GM19238 (cell line): Measurements from ENCODE around the gene PLXNC1.

ENCODE experiments used
- DNase-seq: peaks from one replicate; pipeline ENCODE4 v3.0.0; 2011; ENCODE audit warnings: low spot score; ENCODE audit not compliant: insufficient read length

PLXNC1 gene

DNA sequence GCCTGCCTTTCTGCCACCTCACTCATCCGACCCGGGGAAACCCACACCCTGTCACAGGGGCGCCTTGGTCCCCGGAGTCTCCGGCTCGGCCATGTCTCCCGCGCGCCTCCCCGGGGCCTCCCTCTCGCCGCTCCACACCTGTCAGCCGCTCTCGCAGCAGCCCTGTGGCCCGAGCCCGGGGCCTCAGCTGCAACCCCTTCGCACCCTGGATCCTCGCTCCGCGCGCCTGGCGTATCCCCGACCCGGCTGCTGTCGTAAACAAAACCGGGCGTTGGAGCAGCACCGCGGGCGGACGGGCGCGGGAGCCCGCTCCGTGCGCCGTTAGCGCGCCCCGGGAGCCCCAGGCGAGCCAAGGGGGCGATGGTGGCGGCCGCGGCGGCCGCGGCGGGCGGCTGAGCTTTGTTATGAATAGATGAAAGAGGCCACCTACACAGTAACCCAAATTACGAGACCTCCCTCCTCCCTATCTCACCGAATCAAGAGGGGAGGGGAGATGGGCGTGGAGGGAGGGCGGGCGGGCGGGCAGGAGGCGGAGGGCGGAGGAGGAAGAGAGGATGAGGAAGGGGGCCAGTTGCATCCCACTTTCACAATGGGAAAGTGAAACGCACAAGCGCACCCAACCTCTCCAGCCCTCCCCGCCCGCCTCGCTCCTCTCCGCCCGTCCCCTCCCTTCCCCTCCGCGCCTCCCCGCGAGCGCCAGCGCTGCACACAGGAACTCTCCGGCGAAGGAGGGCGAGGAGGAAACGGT, at the start of gene PLXNC1:
PLXNC1 (plus strand) TSS at position 587 of the 748 bp plus-strand sequence. CDS start 395 bp downstream, outside the sequence.
- peak; percentile 77 for DNase-seq

DNA sequence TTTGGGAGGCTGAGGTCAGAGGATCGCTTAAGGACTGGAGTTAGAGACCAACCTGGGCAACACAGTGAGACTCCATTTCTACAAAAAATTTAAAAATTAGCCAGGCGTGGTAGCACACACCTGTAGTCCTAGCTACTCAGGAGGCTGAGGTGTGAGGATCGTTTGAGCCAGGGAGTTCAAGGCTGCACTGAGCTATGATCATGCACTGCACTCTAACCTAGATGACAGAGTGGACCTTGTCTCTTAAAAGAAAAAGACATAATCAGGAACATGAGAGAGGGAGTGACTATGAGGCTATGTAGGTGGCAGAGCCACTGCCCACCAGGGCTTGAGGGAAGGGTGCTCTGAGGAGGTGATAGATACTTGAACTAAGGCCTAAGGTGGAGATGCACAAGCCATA, 49.2 kb upstream of the PLXNC1 start:
- no peak for DNase-seq

DNA sequence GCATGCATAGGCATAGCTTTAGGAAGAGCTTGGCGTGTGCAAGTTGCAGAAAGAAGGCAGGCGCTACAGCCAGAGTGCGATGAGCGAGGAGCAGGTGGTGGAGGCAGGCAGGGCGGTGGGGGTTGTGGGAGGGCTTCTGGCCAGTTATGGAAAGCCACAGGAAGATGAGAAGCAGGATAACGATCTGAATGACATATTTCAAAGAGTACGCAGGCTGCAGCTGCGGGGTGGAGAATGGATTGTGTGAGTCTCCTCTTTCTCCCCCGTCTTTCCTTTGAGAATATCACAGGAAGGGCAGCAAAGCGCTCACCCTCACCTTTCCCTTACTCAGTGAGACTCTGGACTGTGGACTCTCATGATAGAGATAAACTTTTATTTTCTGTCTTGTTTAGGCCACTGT, 48.7 kb upstream of the PLXNC1 start:
- no peak for DNase-seq

DNA sequence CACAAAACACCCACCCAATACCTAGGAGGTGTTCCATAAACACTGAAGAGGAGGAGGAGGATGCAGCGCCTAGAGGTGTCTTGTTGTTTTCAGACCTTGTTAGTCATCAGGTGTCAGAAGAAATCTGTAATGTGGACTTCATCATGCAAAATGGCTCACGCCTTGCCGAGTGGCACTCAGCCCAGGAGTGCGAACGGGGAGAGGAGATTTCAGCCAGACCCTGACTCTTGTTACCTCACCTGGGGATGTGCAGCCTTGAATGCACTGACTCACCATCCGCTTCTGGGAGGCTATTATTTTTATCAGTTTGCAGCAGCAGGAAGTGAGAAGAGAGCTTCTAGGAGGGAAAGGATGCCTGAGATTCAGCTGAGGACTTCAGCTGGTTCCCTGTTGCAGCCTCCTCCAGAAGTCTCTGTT, 48.2 kb upstream of the PLXNC1 start:
- DNase-seq = no peak

DNA sequence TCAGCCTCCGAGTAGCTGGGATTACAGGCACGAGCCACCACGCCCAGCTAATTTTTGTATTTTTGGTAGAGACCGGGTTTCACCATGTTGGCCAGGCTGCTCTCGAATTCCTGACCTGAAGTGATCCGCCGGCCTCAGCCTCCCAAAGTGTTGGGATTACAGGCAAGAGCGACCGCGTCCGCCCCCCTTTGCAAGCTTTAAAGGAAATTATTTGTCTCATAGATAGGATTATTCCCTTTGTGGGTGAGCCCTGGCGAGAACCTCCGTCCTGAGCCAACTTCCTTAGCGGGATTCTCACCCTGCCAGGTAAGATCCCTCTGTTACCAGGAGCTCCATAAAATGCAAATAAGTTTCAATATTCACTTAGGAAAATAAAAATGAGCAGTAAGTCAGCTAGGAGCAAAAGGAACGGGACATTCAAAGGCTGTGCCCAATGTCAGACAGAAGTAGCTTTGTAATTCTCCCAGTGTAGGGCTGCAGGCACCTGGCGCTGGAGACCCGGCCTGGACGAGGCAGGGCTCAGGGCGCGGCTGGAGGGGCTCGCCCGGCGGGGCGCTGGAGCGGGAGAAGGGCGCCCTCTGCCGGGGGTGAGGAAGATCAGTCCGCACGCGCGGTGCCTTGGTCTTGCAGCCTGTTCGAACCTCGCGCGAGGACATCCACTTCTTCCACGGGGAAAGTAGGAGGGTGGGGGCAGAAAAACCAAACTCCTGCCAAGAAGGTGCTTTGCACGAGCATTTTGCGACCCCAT, 47.2 kb upstream of the PLXNC1 start:
- peak; percentile 63 for DNase-seq

DNA sequence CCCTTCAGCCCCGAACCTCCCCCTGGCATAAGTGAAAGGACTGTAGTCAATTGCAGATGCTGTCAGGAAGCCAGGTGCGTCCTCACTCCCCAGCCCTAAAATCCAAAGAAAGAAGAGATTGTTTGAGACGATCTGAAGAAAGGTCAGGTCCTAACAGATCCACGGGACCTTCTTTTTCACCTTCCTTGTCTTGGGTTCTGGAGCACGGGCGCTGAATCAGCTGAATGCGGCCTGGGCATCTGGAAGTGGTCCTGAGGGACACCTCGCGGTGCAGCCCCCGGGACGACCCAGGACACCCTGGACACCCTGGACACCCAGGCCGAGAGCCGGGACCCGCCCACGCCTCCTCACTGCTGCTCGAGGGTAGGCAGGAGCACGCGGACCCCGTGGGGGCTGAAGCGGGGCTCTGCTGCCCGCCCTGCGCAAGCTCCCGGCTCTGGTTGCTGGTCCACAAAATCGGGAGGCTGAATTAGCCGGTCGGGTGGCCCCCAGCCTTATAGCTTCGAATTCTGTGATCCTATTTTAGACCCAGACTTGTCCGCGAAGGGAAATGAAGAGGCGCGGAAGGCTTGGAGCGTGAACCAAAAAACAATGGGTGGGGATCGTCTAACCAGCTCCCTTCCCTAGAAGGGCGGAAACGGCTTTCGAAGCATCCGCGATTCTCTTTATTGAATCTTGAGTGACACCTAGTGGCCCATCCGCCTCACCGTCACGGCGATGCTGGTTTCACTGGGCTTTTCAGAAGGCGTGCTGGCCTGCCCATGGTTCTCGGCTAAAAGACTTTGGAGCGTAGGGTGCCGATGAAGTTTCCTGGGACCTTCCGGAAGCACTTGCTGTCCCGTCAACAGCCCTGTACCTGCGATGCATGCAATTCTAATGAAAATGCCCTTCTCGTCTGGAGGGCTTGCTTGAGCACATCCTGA, 46.4 kb upstream of the PLXNC1 start:
- peak; percentile 63 for DNase-seq

DNA sequence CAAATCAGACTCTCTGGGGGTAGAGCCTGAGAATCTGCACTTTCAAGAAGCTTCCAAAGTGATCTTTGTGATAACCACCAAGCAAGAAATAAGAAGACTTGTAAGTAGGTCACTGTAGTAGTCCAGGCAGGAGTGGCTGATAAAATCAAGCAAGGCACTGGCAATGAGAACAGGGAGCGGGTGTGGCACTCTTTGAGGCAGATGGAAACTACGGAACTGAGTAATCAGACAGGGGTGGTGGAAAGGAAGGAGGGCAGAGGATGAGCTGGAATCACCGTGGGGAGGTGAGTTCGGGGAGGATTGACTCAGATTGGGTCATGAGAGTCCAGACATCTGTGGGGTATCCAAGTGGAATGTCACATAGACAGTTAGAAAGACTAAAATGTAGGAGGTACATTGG, 44.4 kb upstream of the PLXNC1 start:
- DNase-seq = no peak

DNA sequence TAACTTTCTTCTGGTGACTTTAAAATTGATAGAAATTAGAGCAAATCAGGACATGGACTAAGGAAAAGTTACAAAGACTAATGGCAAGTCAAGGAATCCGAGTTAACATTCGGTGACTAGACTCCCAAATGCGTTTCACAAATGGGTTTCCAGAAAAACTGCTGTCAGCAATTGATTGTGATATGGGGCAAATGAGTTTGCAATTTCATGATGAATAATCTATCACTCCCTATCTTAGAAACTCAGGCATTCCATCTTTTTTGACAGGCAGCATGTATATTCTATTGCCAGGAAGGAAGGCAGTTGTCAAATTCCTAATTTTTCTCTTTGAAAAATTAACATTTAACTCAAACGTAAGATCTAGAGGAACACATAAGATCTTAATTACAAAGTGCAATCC, 40.5 kb upstream of the PLXNC1 start:
- no peak for DNase-seq

DNA sequence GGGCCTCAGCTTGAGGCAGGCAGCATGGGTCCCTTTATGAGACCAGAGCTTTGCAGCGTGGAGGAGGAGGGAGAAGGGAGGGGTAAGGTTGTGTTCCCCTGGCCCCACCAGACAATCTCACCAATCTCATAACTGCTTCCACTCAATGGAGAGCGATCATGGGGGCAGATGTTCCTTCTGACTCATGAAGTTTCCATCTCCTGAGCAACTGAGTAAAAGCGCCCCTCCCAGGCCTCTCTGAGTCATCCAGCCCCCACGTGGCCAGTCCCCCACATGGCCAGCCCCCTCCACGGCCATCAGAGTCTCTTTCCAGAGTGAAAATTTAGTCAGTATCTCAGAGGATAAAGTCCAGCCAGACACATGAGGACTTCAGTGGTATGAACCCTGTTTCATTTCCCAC, 39.2 kb upstream of the PLXNC1 start:
- DNase-seq = no peak

DNA sequence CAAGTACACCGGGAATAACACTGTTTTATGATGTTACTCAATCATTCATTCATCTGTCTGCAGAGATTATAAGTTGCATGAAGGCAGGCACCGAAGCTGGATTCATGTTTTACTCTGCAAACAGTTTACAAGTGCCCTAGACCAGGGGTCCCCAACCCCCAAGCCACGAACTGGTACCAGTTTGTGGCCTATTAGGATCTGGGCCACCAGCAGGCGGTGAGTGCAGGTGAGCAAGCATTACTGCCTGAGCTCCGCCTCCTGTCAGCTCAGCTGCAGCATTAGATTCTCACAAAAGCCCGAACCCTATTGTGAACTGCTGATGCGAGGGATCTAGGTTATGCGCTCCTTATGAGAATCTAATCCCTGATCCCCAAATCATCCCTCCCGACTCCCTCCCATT, 38.1 kb upstream of the PLXNC1 start:
- DNase-seq = no peak

DNA sequence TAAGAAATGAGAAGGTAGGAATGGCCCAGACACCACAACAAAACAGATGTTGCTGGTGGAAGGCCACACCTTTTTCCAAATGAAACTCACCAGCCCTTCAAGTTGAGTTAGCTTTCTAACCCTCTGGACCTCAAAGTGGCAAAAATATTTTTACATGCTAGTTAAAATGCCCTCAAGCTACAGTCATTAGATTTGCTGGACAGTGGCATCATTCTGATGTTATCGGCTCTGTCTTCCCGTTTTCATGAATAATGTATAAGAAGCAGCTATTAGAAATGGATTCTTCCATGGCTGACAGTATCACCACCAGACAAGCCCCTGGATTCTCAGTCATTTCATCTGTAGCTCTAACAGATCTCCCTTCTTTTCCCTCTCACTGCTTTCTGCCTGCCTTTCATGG, 37.1 kb upstream of the PLXNC1 start:
- no peak for DNase-seq

DNA sequence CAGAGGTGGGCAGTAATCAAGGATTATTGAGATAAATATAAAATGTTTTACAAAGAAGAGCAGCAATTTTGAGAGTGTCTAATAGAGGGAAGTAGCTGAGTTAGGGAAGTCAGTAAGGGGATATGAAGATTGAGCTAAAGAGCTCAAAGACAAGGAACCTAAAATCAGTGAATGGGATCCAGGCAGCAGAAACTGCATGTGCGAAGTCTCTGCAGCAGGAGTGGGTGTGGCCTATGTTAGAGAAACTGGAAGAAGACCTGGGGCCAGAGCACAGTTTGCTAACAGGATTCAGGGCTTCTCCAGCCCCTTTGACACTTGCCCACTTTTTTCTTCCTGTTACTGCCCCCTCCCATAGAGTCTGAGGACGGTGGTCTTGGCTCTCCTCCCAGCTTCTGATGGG, 36.3 kb upstream of the PLXNC1 start:
- no peak for DNase-seq

DNA sequence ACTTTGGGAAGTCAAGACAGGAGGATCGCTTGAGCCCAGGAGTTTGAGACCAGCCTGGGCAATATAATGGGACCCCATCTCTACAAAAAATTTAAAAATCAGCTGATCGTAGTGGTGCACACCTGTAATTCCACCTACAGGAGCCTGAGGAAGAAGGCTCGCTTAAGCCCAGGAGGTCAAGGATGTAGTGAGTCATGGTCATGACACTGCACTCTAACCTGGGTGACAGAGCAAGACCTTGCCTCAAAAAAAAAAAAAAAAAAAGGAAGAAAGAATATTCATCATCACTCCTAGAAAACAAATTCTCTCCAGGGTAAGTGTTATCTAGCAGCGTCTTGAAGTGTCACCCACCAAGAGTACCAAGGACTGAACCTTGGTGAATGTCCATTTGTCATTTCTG, 34.2 kb upstream of the PLXNC1 start:
- no peak for DNase-seq

DNA sequence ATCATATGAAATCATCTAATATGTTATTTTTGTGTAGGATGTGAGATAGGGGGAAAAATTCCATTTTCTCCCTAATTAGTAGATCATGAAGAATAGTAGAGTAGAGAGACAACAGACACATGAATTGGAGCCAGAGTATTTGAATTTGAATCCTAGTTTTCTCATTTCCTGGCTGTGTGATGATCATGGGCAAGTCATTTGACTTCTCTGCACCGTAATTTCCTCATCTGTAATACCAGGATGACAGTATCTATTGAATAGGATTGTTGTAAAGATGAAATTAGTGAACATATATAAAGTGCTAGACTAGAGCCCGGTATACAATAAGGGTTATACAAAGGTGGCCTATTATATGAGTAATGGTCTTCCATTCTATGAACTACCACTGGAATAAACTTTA, 32.2 kb upstream of the PLXNC1 start:
- no peak for DNase-seq

DNA sequence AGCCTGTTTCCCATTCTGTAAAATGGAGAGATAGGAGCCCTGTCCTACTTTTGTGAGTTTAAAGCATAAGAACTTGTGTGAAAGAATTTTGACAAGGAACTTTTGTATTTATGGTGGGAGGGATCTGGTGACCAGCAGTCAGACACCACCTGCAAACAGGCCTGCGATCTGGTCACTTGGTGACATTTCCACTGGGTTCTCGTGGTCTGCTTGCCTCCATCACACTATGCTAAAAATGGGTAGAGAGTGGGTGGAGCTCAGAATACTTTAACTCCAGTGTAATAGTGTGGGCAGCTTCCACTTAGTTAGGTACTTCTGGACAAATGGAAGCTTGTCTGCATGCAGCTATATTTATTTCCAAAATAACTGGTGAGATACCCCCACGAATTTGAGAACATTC, 26.5 kb upstream of the PLXNC1 start:
- DNase-seq = no peak

DNA sequence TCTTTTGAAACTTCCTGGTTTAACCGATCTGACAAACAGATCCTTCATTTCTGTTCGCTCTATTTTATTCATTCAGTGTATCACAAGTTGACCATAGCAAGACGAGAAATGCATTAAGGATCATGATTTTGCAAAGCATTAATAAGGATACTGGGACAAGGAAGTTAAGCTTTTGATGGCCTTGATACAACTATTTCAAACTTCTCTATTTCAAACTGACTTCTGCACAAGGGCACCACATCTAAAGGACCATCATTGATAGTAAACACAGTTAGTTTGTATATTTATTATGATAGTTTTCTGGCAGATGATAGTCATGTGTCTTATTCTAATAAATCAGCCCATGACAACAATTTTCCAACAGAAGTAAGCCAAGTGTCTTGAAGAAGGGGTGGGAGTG, 25.8 kb upstream of the PLXNC1 start:
- no peak for DNase-seq

DNA sequence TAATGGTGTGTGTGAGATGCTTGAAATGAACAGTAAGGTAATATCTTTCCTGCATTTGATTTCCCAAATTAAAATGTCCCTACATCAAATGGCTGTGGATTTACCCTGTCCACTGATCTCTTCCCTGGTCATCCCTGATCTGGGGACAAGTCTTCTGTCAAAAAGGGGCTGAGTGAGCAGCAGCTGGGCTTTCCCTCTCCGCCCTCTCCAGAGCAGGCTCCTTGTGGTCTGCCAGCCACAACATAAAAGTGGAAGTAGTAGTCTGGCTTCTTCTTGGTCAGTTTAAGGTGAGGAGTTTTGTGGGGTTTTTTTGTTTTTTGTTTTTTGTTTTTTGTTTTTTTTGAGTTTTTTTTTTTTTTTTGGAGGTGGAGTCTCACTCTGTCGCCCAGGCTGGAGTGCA, 25.2 kb upstream of the PLXNC1 start:
- no peak for DNase-seq

DNA sequence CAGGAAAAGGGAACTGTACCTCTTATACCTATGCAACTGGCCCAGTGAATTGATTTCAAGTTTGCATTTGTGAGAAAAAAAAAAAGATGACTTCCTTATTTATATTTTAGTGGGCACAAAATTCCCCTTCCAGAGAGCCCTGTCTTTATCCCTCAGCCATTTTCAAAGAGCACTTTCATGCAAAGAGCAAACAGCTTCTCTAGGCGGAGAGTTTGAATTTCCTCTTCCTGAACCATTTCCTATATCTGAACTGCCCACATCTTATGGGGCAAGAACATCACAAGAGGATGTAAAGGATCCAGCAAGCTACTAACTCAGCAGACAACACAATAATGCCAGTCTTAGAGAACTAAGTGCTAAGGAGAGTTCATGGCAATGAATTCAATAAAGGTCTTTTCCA, 22.3 kb upstream of the PLXNC1 start:
- no peak for DNase-seq

DNA sequence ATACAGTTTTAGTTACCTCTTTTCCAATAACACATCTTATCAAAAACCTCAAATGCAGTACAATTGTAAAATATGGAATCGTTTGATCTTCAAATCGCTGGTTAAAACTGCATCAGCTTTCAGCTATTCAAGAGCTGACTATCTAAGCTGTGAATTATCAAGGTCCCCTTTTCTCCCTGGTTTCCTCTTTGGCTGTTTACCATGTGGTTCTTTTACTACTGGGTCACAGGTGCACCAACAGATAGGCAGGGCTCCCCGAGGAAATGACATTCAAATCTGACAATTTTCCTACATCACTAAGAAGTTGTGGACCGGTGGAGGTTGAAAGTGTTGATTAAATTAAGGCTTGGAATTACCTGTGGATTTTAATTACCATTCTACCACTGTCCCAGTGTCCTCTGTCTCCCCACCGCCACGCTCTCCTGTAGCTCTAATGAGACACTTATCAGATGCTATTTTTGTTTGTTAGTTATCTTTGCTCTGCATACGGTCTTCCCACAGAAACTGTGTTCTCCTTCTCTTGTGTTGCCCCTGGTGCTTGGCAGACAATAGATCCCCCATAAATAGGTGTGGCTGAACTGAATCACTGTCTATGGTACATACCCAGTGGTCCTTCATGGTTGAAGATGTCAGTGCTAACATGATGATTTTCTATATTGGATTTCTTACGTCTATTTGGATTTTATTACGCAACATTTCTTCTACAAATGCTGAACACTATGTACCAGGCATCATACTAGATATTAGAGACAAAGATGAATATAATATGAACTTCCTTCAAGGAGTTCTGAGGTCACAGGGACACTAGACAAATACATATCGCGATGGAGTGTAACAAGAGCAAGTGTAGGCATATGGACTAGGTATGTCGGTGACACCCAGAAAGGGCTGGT, 20.9 kb upstream of the PLXNC1 start:
- DNase-seq = no peak

DNA sequence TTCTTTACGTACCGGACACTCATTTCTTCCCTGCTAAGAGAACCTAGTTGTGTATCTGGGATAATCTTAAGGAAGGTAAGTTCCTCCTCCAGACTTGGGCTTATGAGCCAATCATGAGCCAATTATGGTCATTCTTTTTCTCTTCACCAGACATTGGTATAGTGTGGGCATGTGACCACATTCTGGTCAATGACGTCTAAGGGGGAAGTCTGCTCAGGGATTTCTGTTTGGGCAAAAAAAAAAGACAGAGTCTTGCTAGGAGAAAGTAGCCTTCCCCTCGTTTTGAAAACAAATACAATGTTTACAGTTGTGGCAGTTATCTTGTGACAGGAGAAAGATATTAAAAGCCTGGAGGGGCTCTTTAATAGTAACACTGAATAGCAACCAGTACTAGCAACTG, 20.1 kb upstream of the PLXNC1 start:
- DNase-seq = no peak
